Lower lobe of right lung (tissue), 2 donors: ENCODE results near the gene COL8A2. TPM values are rescaled to one million over a fixed set of nuclear protein-coding genes. Genes with fewer than 3 reads are reported as not detected.
A peak's percentile ranks its signal among the peaks of the same experiment; 100 is the strongest.
"Not testable (repeated sequence)": the region's sequence is repeated elsewhere in the genome, so short reads cannot be mapped to it uniquely, and the experiment has no call there.

Experiments
- ATAC-seq, 2 donors: fragments of 200-7000 bp; cut with Tn5 transposase; one replicate each; pipeline ENCODE4 v1.9.1; 2020 to 2022; ENCODE audit warnings: mild to moderate bottlenecking in 2 of 2, moderate library complexity in 2 of 2
- DNase-seq: peaks from one replicate; pipeline ENCODE4 v3.0.0-alpha.2; 2020
- H3K27ac ChIP-seq: fragments of 200-600 bp; one replicate; pipeline ENCODE4 v1.8.0; 2022
- H3K27me3 ChIP-seq: fragments of 200-600 bp; one replicate; pipeline ENCODE4 v1.8.0; 2022; ENCODE audit warnings: low read depth
- H3K36me3 ChIP-seq: fragments of 200-600 bp; one replicate; pipeline ENCODE4 v1.8.0; 2022; ENCODE audit warnings: mild to moderate bottlenecking
- H3K4me1 ChIP-seq: fragments of 200-600 bp; one replicate; pipeline ENCODE4 v1.8.0; 2022
- H3K4me3 ChIP-seq: fragments of 200-600 bp; one replicate; pipeline ENCODE4 v1.8.0; 2022; ENCODE audit warnings: mild to moderate bottlenecking
- H3K9me3 ChIP-seq: fragments of 200-600 bp; one replicate; pipeline ENCODE4 v1.8.0; 2022
- CTCF ChIP-seq: fragments of 200-600 bp; IDR thresholded peaks from one replicate; pipeline ENCODE4 v1.8.0; 2022; ENCODE audit warnings: antibody characterized with exemption, mild to moderate bottlenecking
- intact Hi-C: fragments of 100-400 bp; cut with DNase I; formaldehyde crosslinking; loops from one replicate; pipeline ENCODE4 v1.11.0; 2022
- total RNA-seq: library from RNA; stranded (reverse); fragmentation: NEBNext Ultra II Directional; extraction: Animal tissue kit (Norgen Biotek cat#: 25700); gene quantifications from one replicate; pipeline ENCODE4 v1.2.1, GENCODE V29; 2021
- donor health status: DM: no; HTN: yes; CAD: no; lungs with severe emphysema.

COL8A2 gene
- total RNA-seq, 1 donor from 2014 or later: 24.4 TPM

GRCh38 chr1:36159614-36160387 lies 34.8 kb upstream of the COL8A2 start:
- DNase-seq: no peak
- intact Hi-C loops: no loop called here
- H3K9me3 ChIP-seq: no peaks in the 10 kb centered on the region
- H3K27ac ChIP-seq: peak overlapping the region; percentile 91
- H3K4me3 ChIP-seq: peak overlapping the region; percentile 54
- peaks cover 79% of the 10 kb centered on the region for H3K4me1 ChIP-seq
- no peak for TF ChIP-seq CTCF
- H3K36me3 ChIP-seq: no peaks in the 10 kb centered on the region
- H3K27me3 ChIP-seq: no peaks in the 10 kb centered on the region
- no peak for ATAC-seq

GRCh38 chr1:36158827-36159252 lies 33.8 kb upstream of the COL8A2 start:
- H3K4me3 ChIP-seq, H3K9me3 ChIP-seq, intact Hi-C loops, ATAC-seq, H3K27me3 ChIP-seq, H3K36me3 ChIP-seq, DNase-seq: not testable (repeated sequence)
- Histone ChIP-seq H3K4me1 (peaks cover 78% of the 10 kb centered on the region), H3K27ac (peak overlapping the region; percentile 99)

DNA sequence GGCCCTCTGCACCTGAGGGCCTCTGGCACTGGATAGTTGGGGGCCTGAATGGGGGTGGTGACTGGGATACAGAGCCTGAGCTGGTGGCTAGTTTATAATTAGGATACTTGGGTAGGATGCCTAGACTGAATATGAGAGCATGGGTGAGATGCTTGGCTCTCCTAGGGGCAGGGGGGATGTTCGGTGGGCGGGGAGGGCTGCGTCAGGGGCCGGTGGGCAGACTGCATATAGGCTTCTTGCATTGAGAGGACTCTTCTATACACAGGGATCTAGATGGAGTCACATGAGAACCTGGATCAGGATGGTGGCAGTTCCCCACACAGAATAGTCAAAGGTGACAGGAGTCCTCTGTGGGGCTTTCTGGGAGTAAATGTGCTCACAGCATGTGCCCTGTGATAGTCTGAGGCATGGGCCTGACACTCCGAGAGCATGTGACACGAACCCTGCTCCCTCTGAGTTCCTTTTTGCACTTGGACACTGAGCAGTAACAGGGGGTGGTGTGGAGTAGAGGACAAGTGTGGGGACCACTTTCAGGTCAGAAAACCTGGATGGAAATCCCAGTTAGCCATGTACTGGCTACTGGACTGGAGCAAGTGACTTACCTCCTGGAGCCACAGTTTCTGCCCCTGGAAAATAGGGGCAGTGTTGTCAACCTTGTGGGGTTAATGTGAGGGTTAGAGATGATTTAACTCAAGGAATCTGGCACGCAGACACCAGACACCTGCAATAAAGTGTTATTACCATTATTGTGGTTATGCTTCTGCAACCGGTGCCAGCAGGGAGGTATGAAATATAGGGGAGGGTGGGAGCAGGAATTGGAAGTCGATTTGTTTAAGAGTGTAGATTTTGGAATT lies 33.2 kb upstream of the COL8A2 start:
- Histone ChIP-seq H3K27me3 (no peaks in the 10 kb centered on the region), H3K27ac (peak overlapping the region; percentile 99), H3K4me3 (peak overlapping the region; percentile 98), H3K9me3 (no peaks in the 10 kb centered on the region), H3K4me1 (peaks cover 75% of the 10 kb centered on the region), H3K36me3 (no peaks in the 10 kb centered on the region)
- ATAC-seq (no peak), DNase-seq (no peak)
- TF ChIP-seq CTCF: no peak
- intact Hi-C loops: no loop called here

- intact Hi-C loops: no loop called here
- H3K4me3 ChIP-seq: peak overlapping the region; percentile 98
- H3K27ac ChIP-seq: peak overlapping the region; percentile 99
- H3K36me3 ChIP-seq: no peaks in the 10 kb centered on the region
- no peak for TF ChIP-seq CTCF
- H3K27me3 ChIP-seq: no peaks in the 10 kb centered on the region
- no peaks in the 10 kb centered on the region for H3K9me3 ChIP-seq
- peaks cover 75% of the 10 kb centered on the region for H3K4me1 ChIP-seq
- no peak for DNase-seq
- ATAC-seq: peak in 1 of 2 donors; percentile 0
Measured at GRCh38 chr1:36157115-36157903, 32.3 kb upstream of the COL8A2 start.

- DNase-seq: peak; percentile 81
- Histone ChIP-seq H3K36me3 (no peaks in the 10 kb centered on the region), H3K27ac (peak overlapping the region; percentile 99), H3K4me1 (peaks cover 75% of the 10 kb centered on the region), H3K27me3 (no peaks in the 10 kb centered on the region), H3K4me3 (peak overlapping the region; percentile 98), H3K9me3 (no peaks in the 10 kb centered on the region)
- peak; percentile 48 to 56 for ATAC-seq
- no peak for TF ChIP-seq CTCF
- intact Hi-C loops: no loop called here
Measured at GRCh38 chr1:36156329-36157114, 31.5 kb upstream of the COL8A2 start.
